ENCODE results near the gene ZIC1.

The ZIC1 gene

GRCh38 chr3:147413686-147414389, 4.7 kb downstream of the ZIC1 start:
- no peak overlapping the region for H3K9ac ChIP-seq (ENCODE audit: insufficient read length, low read depth)
- H3K4me3 ChIP-seq (ENCODE audit: insufficient read length, low read depth), result no peak overlapping the region
- H3K36me3 ChIP-seq (ENCODE audit: insufficient read depth, insufficient read length, low read length), result no peaks in the 10 kb centered on the region
- peaks cover 15% of the 10 kb centered on the region for H3K4me1 ChIP-seq (ENCODE audit: insufficient read depth, insufficient read length)
- H3K27me3 ChIP-seq (ENCODE audit: insufficient read depth, insufficient read length), result peaks cover 100% of the 10 kb centered on the region
- no peak for DNase-seq (ENCODE audit: low read depth, low spot score)
- TF ChIP-seq SUZ12 (IDR thresholded peaks at IDR 0.05; ENCODE audit: extremely low read depth, insufficient read depth, insufficient read length) (no peak), ZNF274 (IDR thresholded peaks at IDR 0.05; ENCODE audit: low read depth, low read length) (no peak), YY1 (IDR thresholded peaks at IDR 0.05; ENCODE audit: insufficient read depth, insufficient read length) (no peak)
- H3K9me3 ChIP-seq (ENCODE audit: insufficient read depth, low read length), result no peaks in the 10 kb centered on the region

DNA sequence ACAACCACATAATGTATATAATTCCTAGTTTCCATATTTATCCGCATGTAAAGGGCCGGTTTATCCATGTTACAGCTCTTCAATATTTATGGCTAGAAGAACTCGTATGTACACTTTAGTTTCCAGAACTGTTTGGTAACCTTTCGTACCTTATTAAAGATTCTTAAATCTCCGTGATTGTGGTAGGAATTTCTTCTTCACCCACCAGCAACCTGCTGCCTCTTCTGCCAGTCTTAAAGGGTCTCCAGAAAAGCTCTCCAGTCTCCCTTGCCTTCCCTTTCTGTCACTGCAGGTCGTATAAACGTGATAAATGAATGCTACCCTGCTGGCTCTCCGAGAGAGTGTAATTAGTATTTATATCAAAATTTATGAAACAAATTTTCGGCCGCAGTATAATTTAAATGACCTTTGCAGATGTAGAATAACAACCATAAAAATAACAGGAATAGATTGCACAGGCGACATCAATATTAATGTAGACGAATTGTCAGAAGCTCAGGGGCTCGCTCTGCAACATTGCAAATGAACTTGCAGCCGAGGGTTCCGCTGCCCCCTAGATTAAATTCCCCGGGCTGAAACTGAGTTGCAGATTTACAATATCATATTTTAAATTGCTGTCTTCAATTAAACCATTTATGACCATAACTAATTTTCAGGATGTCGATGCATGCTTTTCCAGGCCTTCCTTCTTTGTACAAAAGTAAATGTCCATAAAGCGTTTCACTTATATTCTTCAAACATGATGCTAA, 5.4 kb downstream of the ZIC1 start:
- Histone ChIP-seq H3K9me3 (ENCODE audit: insufficient read depth, low read length) (no peaks in the 10 kb centered on the region), H3K9ac (ENCODE audit: insufficient read length, low read depth) (no peak overlapping the region), H3K4me3 (ENCODE audit: insufficient read length, low read depth) (no peak overlapping the region), H3K27me3 (ENCODE audit: insufficient read depth, insufficient read length) (peaks cover 100% of the 10 kb centered on the region), H3K4me1 (ENCODE audit: insufficient read depth, insufficient read length) (peaks cover 17% of the 10 kb centered on the region), H3K36me3 (ENCODE audit: insufficient read depth, insufficient read length, low read length) (no peaks in the 10 kb centered on the region)
- no peak for TF ChIP-seq ZNF274 (IDR thresholded peaks at IDR 0.05; ENCODE audit: low read depth, low read length)
- no peak for TF ChIP-seq SUZ12 (IDR thresholded peaks at IDR 0.05; ENCODE audit: extremely low read depth, insufficient read depth, insufficient read length)
- TF ChIP-seq YY1 (IDR thresholded peaks at IDR 0.05; ENCODE audit: insufficient read depth, insufficient read length), result no peak
- DNase-seq (ENCODE audit: low read depth, low spot score), result no peak

GRCh38 chr3:147415286-147415685, 6.1 kb downstream of the ZIC1 start:
- no peak overlapping the region for H3K9ac ChIP-seq (ENCODE audit: insufficient read length, low read depth)
- H3K36me3 ChIP-seq (ENCODE audit: insufficient read depth, insufficient read length, low read length), result no peaks in the 10 kb centered on the region
- peaks cover 100% of the 10 kb centered on the region for H3K27me3 ChIP-seq (ENCODE audit: insufficient read depth, insufficient read length)
- DNase-seq (ENCODE audit: low read depth, low spot score), result no peak
- peaks cover 16% of the 10 kb centered on the region for H3K4me1 ChIP-seq (ENCODE audit: insufficient read depth, insufficient read length)
- TF ChIP-seq SUZ12 (IDR thresholded peaks at IDR 0.05; ENCODE audit: extremely low read depth, insufficient read depth, insufficient read length) (no peak), ZNF274 (IDR thresholded peaks at IDR 0.05; ENCODE audit: low read depth, low read length) (no peak), YY1 (IDR thresholded peaks at IDR 0.05; ENCODE audit: insufficient read depth, insufficient read length) (no peak)
- H3K9me3 ChIP-seq (ENCODE audit: insufficient read depth, low read length), result no peaks in the 10 kb centered on the region
- H3K4me3 ChIP-seq (ENCODE audit: insufficient read length, low read depth), result no peak overlapping the region

- DNase-seq (ENCODE audit: low read depth, low spot score), result no peak
- Histone ChIP-seq H3K9me3 (ENCODE audit: insufficient read depth, low read length) (no peaks in the 10 kb centered on the region), H3K36me3 (ENCODE audit: insufficient read depth, insufficient read length, low read length) (no peaks in the 10 kb centered on the region), H3K27me3 (ENCODE audit: insufficient read depth, insufficient read length) (peaks cover 100% of the 10 kb centered on the region), H3K4me1 (ENCODE audit: insufficient read depth, insufficient read length) (peaks cover 16% of the 10 kb centered on the region), H3K4me3 (ENCODE audit: insufficient read length, low read depth) (no peak overlapping the region), H3K9ac (ENCODE audit: insufficient read length, low read depth) (no peak overlapping the region)
- TF ChIP-seq SUZ12 (IDR thresholded peaks at IDR 0.05; ENCODE audit: extremely low read depth, insufficient read depth, insufficient read length), result peak; percentile 7
- TF ChIP-seq ZNF274 (IDR thresholded peaks at IDR 0.05; ENCODE audit: low read depth, low read length), result no peak
These were observed 6.7 kb downstream of the ZIC1 start for GRCh38 chr3:147415874-147416273.

- Histone ChIP-seq H3K27me3 (ENCODE audit: insufficient read depth, insufficient read length) (peaks cover 100% of the 10 kb centered on the region), H3K4me1 (ENCODE audit: insufficient read depth, insufficient read length) (peaks cover 15% of the 10 kb centered on the region), H3K9ac (ENCODE audit: insufficient read length, low read depth) (no peak overlapping the region), H3K9me3 (ENCODE audit: insufficient read depth, low read length) (no peaks in the 10 kb centered on the region), H3K36me3 (ENCODE audit: insufficient read depth, insufficient read length, low read length) (no peaks in the 10 kb centered on the region), H3K4me3 (ENCODE audit: insufficient read length, low read depth) (no peak overlapping the region)
- no peak for TF ChIP-seq YY1 (IDR thresholded peaks at IDR 0.05; ENCODE audit: insufficient read depth, insufficient read length)
- TF ChIP-seq SUZ12 (IDR thresholded peaks at IDR 0.05; ENCODE audit: extremely low read depth, insufficient read depth, insufficient read length), result no peak
- no peak for TF ChIP-seq ZNF274 (IDR thresholded peaks at IDR 0.05; ENCODE audit: low read depth, low read length)
- DNase-seq (ENCODE audit: low read depth, low spot score), result no peak
These were observed 7.8 kb downstream of the ZIC1 start for GRCh38 chr3:147416931-147417330.

- Histone ChIP-seq H3K4me3 (ENCODE audit: insufficient read length, low read depth) (no peak overlapping the region), H3K9me3 (ENCODE audit: insufficient read depth, low read length) (no peaks in the 10 kb centered on the region), H3K36me3 (ENCODE audit: insufficient read depth, insufficient read length, low read length) (no peaks in the 10 kb centered on the region), H3K9ac (ENCODE audit: insufficient read length, low read depth) (no peak overlapping the region), H3K4me1 (ENCODE audit: insufficient read depth, insufficient read length) (peaks cover 12% of the 10 kb centered on the region), H3K27me3 (ENCODE audit: insufficient read depth, insufficient read length) (peaks cover 100% of the 10 kb centered on the region)
- TF ChIP-seq YY1 (IDR thresholded peaks at IDR 0.05; ENCODE audit: insufficient read depth, insufficient read length), result no peak
- TF ChIP-seq SUZ12 (IDR thresholded peaks at IDR 0.05; ENCODE audit: extremely low read depth, insufficient read depth, insufficient read length), result peak; percentile 29
- TF ChIP-seq ZNF274 (IDR thresholded peaks at IDR 0.05; ENCODE audit: low read depth, low read length), result no peak
- DNase-seq (ENCODE audit: low read depth, low spot score), result no peak
These were observed 8.6 kb downstream of the ZIC1 start for GRCh38 chr3:147417551-147418295.

DNA sequence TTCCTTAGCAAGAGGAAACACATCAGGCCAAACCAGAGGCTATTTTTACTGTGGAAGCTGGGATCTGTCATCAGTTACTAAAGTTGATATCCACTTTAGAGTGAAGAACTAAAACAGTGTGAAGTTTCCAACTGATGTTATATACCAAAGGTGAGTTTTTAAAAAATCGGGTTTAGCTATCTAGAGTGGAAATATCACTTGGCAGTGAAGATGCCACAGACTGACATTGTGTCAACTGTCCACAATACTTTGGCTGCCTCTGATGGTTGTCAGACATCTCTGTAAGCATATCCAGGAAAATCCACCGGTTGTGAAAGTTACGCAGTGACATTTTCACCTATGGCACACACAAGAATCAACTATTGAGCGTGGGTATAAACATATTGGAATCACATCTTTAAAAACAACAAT, 9.2 kb downstream of the ZIC1 start:
- H3K27me3 ChIP-seq (ENCODE audit: insufficient read depth, insufficient read length), result peaks cover 100% of the 10 kb centered on the region
- no peak for DNase-seq (ENCODE audit: low read depth, low spot score)
- H3K9ac ChIP-seq (ENCODE audit: insufficient read length, low read depth), result no peak overlapping the region
- TF ChIP-seq SUZ12 (IDR thresholded peaks at IDR 0.05; ENCODE audit: extremely low read depth, insufficient read depth, insufficient read length) (no peak), YY1 (IDR thresholded peaks at IDR 0.05; ENCODE audit: insufficient read depth, insufficient read length) (no peak)
- H3K9me3 ChIP-seq (ENCODE audit: insufficient read depth, low read length), result no peaks in the 10 kb centered on the region
- no peaks in the 10 kb centered on the region for H3K36me3 ChIP-seq (ENCODE audit: insufficient read depth, insufficient read length, low read length)
- H3K4me3 ChIP-seq (ENCODE audit: insufficient read length, low read depth), result no peak overlapping the region
- peaks cover 7% of the 10 kb centered on the region for H3K4me1 ChIP-seq (ENCODE audit: insufficient read depth, insufficient read length)

All from NT2/D1 (cell line).